Dermis blood vessel endothelial cell (primary cell): ENCODE results near the gene ZNFX1. TPM values are rescaled to one million over a fixed set of nuclear protein-coding genes. Genes with fewer than 3 reads are reported as not detected.

Source experiments
- DNase-seq: peaks from one replicate; pipeline ENCODE4 v3.0.0; 2010
- total RNA-seq: library from RNA; depleted of rRNA; stranded (reverse); fragments of >200 nt; gene quantifications from 2 replicates; pipeline ENCODE4 v1.2.3, GENCODE V29; 2014

The ZNFX1 gene
- total RNA-seq, 1 donor from 2014 or later, result 47.0 TPM

DNA sequence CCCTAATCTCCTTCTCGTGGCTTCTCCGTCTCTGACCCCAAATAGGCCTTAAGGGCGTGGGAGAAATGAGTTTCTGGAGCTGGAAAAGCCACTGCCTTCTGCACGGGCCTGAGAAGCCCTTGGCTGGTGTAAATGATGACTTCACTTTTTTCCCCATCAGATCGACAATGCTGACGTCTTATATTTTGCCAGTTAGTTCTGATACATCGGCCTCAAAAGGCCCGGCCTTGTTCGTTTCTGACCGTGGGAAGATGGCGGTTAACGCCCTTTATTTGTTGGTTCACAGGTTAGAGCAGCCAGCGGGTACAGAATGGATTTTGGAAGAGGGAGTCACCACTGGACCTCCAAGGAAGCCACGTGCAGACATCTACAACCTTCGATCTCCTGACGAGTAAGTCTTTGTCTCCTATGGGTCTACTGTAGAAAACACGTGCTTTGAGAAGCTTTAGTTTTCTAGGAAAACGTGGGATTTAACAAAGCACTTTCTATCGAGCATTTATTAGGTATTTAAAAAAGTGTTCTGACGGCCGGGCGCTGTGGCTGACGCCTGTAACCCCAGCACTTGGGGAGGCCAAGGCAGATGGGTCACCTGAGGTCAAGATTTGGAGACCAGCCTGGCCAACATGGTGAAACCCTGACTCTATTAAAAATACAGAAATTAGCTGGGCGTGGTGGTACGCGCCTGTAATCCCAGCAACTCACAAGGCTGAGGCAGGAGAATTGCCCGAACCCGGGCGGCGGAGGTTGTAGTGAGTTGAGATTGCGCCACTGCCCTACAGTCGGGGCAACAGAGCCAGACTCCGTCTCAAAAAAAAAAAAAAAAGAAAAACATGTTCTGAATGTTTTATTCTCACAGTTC is 1.2 kb upstream of the ZNFX1 start:
- DNase-seq, result peak; percentile 43

- no peak for DNase-seq
These were observed 146 bp downstream of the ZNFX1 start for GRCh38 chr20:49277786-49278035.

DNA sequence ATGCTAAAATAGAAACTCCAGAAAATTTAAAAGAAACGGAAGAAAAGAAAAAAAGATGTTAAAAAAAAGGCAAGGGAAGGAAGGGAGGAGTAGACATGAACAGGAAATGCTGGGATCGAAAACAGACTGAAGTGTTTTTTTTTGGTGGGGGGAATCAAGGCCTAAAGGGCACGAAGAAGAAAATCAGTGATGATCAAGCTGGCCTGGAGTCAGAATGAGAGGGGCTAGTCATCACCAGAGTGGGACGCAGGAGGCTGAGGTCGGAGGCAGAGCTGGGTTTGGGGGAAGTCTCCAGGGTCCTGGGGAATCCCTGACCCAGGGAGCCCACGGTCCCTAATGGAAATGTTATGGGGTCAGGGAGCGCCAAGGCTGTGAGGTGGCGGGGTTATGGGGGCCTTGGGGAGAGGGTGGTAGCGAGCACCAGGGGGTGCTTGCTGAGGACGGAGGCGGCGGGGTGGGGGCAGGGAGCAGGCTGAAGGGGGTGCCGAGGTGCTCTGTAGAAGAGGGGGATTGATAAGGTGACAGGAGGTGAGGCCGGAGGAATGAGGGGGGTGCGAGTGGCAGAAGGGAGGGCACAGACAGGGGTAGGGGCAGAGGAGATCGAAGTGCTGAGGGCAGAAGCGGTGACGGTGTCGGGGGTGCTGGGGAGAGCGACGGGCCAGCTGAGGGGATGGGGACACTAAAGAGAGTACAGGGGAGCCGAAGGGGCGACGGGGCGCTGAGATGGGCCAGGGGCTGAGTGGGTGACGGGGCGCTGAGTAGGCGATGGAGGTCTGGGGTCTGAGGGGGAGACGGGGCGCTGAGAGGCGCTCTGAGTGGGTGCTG is 684 bp downstream of the ZNFX1 start:
- DNase-seq, result peak; percentile 34

DNA sequence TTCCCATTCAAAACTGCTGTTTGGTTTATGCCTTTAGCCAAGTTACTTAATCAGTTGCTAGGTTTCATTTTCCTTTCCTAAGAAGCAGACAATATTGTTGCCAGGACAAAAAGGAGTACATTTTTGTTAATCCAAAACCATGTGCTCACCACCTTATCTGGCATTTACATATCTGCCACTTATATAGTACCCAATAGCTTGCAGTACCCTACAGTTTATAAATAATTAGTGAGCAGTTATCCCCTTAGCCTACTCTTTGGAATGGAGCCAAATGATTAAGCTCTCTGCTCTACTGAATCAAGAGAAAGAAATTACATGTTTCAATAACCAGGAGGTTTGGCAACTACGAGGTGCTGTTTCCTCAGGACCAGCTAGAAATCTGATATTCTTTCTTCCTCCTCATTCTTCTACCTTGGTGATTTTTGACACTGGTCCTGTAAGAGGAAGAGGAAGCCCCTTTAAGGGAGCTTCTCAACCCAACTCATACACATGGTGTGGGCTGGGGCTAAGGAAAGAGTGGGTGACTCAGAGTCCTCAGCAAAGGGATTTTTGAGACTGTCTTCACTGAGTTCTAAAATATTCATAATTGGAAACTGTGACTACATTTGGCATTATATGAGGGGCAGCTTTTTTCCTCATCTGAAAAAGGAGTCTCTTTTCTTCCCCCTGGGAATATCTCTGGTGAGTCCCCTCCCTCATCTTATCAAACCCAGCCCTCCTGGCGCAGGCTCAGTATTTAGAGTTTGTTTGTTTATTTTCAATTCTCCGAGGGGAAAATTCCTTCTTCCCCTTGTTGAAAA is 1.5 kb downstream of the ZNFX1 start:
- DNase-seq, result peak; percentile 73

DNA sequence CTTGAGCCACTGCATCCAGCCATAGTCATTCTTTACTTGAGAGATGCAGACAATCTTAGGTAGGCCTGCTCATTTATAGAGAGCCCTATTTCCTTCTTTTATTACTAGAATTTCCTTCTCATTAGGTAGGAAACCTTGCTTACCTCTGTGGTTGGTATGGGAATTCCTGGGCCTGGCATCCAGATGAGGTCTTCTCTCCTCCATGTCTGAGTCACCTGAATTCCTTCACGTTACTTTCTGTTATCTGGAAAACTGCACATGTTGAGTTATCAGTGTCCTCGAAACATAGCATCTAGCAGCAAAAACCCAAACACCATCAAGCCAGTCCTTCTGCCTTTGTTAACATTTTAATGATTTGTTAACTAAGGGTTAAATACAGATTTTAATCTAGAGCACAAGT is 2.2 kb downstream of the ZNFX1 start:
- DNase-seq, result no peak

DNA sequence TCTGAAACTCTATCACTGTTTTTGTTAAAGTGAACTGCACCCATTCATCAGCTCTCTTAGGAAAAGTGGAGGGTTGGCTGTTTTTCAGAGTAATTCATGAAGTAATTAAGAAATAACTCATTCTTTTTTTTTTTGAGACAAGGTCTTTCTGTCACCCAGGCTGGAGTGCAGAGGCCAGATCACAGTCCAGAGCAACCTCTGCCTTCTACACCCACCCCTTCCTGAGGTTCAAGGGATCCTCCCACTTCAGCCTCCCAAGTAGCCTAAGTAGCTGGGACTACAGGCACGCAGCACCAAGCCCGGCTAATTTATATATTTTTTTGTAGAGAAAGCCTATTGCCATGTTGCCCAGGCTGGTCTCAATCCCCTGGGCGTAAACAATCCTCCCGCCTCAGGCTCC is 2.6 kb downstream of the ZNFX1 start:
- no peak for DNase-seq

DNA sequence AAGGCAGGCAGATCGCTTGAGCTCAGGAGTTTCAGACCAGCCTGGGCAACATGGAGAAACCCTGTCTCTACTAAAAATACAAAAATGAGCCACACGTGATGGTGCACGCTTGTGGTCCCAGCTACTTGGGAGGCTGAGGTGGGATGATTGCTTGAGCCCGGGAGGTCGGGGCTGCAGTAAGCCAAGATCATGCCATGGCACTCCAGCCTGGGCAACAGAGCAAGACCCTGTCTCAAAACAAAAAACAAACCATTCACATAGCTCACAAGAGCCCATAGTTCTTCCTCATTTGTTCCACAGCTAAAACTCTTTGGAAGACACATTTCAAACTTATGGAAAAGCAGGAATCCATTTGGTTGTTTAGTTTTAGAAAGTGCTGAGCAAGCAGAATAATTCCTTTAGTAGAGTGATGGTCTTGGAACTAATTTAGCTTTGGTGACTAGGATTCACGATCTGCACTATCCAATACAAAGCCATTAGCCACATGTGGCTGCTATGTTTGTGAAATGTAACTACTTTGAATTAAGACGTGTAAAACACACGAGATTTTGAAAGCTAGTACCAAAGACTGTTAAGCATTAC is 4.1 kb downstream of the ZNFX1 start:
- no peak for DNase-seq

GRCh38 chr20:49272654-49273053 is 5.2 kb downstream of the ZNFX1 start:
- no peak for DNase-seq

- DNase-seq, result no peak
These were observed 7.1 kb downstream of the ZNFX1 start for GRCh38 chr20:49270736-49271135.

- no peak for DNase-seq
These were observed 7.7 kb downstream of the ZNFX1 start for GRCh38 chr20:49270177-49270576.

- no peak for DNase-seq
These were observed 9.1 kb downstream of the ZNFX1 start for GRCh38 chr20:49268600-49269365.

DNA sequence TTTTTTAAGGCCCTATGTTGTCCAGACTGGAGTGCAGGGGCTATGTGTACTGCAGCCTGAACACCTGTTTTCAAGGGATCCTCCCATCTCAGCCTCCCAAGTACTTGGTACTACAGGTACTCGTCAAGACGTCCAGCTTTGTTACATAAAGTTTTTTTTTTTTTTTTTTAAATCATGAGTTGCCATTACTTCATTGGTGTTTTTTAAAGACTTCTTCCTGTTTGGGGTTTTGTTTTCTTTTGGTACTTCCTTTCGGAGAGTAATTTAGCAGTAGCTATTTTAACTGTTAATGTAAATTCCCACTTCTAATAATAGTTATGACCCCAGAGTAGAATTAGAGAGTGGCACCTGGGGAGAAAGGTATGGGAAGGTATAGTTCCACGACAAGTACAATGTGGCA is 10.5 kb downstream of the ZNFX1 start:
- DNase-seq, result no peak

DNA sequence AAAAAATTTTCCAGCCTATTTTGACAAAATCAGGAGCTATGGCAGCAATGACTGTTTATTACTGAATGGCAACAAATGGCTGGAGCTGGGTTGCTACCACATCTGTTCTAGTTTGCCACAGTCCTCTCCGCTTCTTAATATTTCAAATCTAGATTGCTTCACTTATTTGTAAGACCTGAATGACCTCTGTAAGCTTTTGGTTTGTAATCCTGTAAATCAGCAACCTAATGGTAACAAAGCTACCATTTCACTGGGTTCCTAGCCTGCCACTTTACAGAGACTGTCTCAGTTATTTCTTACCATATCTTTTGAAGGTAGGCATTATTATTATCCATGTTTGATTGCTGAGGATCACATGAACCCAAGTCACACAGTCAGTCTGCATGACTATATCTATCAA is 15.4 kb downstream of the ZNFX1 start:
- no peak for DNase-seq

DNA sequence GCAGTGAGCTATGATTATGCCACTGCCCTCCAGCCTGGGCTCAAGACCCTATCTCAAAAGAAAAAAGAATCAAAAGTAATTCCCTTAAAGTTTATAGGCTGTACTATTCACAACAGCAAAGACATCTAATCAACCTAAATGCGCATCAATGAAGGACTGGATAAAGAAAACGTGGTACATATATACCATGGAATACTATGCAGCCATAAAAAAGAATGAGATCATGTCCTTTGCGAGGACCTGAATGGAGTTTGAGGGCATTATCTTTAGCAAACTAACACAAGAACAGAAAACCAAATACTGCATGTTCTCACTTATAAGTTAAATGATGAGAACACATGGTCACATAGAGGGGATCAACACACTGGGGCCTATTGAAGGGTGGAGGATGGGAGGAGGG is 16.7 kb downstream of the ZNFX1 start:
- no peak for DNase-seq

DNA sequence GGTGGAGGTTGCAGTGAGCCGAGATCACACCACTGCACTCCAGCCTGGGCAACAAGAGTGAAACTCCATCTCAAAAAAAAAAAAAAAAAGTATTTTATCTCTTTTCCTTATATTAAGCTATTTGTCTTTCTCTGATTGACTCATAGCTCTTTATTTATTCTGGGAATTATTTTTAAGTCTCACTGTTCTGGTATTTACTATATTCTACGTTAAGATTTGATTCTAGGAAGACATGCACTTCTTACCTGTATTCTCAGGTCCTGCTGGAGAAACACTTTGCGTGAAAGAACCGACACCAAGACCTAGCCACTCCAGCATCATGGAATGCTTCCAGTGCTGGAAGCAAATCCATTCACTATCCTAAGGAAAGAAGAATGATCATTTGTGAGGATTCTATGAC is 17.6 kb downstream of the ZNFX1 start:
- DNase-seq, result no peak

- DNase-seq, result no peak
These were observed 18.1 kb downstream of the ZNFX1 start for GRCh38 chr20:49259799-49260198.

- peak; percentile 17 for DNase-seq
These were observed 18.6 kb downstream of the ZNFX1 start for GRCh38 chr20:49259284-49259683.

DNA sequence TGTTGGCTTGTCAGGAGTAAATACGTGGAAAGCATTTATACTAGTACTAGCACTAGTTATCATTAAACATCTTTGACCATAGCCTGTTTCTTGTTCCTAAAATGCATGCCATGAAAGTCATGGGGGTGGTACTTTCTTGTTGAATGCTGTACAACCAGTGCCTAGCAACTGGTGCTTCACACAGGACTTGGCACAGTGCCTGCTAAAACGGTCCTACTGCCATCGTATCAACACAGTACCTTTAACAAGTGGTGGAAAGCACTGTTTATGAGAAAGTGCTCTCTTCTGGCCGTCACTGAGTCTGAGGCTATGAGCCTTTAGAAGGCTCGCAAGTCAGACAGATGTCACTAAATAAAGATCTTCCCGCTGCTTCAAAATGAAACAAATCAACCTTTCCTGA is 21.6 kb downstream of the ZNFX1 start:
- DNase-seq, result no peak

GRCh38 chr20:49252556-49253350 is 25.1 kb downstream of the ZNFX1 start:
- DNase-seq, result no peak

DNA sequence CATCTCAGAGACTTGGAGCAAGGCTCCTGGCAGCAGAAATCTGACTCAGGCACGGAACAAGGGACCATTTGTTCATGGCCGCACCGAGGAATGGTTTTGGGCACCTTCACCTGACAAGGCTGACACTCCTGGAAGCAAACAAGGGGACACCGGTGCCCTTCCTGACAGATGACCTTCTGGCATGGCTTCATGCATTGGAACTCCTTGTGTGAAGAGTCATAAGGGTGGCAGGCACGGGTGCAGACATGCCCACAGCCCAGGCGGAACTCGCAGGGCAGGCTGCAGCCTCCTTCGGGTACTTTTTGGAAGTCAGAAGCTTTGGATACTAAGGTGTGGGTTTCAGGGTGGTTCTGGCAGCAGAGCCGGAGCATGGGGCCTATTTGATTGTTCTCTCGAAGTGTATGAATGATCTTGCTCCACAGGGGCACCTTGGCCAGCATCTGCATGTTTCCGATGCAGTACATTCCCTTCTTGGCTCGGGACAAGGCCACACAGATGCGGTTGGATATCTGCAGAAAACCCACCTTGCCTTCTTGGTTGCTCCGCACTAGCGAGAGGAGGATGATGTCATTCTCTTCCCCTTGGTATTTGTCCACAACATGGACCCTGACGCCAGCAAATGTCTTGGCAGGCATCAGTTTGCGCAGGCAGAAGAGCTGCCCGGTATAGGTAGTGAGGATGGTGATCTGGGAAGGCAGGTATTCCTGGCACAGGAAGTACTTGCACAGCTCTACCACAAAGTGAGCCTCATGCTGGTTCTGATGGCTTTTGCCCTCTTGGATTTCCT is 28.8 kb downstream of the ZNFX1 start:
- no peak for DNase-seq

DNA sequence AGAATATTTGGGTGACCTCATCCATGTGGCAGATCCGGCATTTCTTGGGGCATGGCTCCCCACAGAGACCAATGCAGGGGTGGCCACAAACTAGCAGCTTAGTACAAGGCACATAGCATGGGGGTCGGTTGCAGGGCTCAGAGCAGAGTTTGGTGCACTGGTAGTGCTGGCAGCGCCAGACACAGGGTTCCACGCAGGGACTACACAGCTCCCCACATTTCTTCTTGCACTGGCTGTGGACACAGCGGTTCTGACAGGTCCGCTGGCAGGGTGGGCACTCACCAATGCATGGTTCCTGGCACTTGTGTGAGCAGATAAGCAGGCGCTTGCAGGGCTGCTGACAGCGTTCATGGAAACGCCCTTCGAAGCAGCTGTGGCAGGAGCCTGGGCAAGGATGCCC is 29.6 kb downstream of the ZNFX1 start:
- DNase-seq, result no peak
